Neural crest cell (in vitro differentiated cells): ENCODE results near the gene ZBTB26. TPM values are rescaled to one million over a fixed set of nuclear protein-coding genes. Genes with fewer than 3 reads are reported as not detected.

ENCODE experiments used
- DNase-seq: peaks from one replicate; pipeline ENCODE4 v3.0.0; 2021; ENCODE audit warnings: low read depth, mixed read lengths, low spot score
- H3K27ac Mint-ChIP-seq: one replicate; pipeline ENCODE4 v1.8.0; 2021; ENCODE audit warnings: mild to moderate bottlenecking, mixed read lengths; ENCODE audit not compliant: unreplicated experiment
- H3K27me3 Mint-ChIP-seq: 2 replicates; pipeline ENCODE4 v1.8.0; 2021; ENCODE audit warnings: low read depth, mild to moderate bottlenecking, mixed read lengths
- H3K36me3 Mint-ChIP-seq: 2 replicates; pipeline ENCODE4 v1.8.0; 2021; ENCODE audit warnings: low read depth, mild to moderate bottlenecking, mixed read lengths
- H3K4me1 Mint-ChIP-seq: 2 replicates; pipeline ENCODE4 v1.8.0; 2021; ENCODE audit warnings: mixed read lengths
- H3K4me3 Mint-ChIP-seq: one replicate; pipeline ENCODE4 v1.8.0; 2021; ENCODE audit warnings: mild to moderate bottlenecking, mixed read lengths
- H3K9me3 Mint-ChIP-seq: 2 replicates; pipeline ENCODE4 v1.8.0; 2021; ENCODE audit warnings: mixed read lengths
- long read RNA-seq: library from polyadenylated mRNA; unstranded; transcript quantifications from one replicate; pipeline ENCODE4 v2.0.0, GENCODE V29; 2020
- total RNA-seq: library from RNA; stranded (reverse); gene quantifications from 2 replicates; pipeline ENCODE4 v1.2.1, GENCODE V29; 2021
- TF ChIP-seq, protein P1 (sequence below): fragments of 200-600 bp; sonication (generic); conservative IDR thresholded peaks from 2 replicates; pipeline ENCODE4 v1.5.0; 2021; ENCODE audit warnings: antibody characterized with exemption, mild to moderate bottlenecking

The ZBTB26 gene, protein sequence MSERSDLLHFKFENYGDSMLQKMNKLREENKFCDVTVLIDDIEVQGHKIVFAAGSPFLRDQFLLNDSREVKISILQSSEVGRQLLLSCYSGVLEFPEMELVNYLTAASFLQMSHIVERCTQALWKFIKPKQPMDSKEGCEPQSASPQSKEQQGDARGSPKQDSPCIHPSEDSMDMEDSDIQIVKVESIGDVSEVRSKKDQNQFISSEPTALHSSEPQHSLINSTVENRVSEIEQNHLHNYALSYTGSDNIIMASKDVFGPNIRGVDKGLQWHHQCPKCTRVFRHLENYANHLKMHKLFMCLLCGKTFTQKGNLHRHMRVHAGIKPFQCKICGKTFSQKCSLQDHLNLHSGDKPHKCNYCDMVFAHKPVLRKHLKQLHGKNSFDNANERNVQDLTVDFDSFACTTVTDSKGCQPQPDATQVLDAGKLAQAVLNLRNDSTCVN
- 13.2 and 13.5 TPM in 2 replicates for total RNA-seq
- long read RNA-seq, full-length matches to known transcripts = 1 of 10 reads
- long read RNA-seq, partial matches to known transcripts = 0 of 10 reads
- long read RNA-seq, other reads (novel, unspliced or antisense) = 9 of 10 reads

DNA sequence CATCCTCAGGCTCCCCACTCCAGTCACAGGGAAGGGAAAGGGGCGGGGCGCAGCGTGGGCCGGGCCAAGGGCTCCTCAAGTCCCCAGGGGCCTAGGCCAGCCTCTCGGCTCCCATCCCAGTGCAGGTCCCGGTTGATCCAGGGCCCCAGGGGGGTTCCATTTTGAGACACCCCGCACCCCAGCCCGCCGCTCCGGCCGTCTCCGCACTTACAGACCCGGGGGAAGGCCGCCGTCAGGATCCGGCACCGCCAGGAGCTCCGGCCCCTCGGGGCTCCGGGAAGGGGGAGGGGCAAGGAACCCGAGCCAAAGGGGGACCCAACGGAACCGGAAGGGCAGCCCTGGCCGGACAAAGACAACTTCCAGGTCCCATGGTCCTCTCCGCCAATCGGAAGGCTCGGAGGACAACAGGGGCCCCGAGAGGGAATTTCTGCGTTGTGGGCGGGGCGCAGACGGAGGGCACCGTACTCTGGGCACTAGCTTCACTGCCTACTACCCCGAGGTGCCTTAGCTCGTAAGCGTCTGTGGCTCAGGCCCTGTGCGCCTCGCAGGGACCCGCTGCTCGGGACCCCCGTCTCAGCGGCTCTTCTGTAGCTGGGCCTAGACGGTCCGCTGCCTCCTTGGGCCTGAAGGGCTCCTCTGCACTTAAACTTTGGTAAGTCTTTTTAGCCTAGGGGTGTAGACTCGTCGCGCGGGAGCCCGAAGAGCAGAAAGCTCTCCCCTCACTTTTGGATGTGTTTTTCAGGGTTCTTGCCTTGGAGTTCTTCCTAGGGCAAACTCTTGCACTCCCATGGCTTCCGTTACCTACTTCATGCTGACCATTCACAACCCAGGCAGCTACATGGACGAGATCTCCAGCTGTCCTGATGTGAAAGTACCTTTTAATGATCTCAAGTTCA, at the start of gene ZBTB26:
Gene ZBTB26 (minus strand): TSS at position 287 of the 896 bp plus-strand sequence. CDS start 11,578 bp downstream, outside the sequence.
- peak; percentile 84 for DNase-seq
- H3K9me3 Mint-ChIP-seq = no peaks in the 10 kb centered on the region
- no peaks in the 10 kb centered on the region for H3K27me3 Mint-ChIP-seq
- no peak within 1 kb of the TSS for H3K4me3 Mint-ChIP-seq
- peaks cover 21% of the 10 kb centered on the region for H3K4me1 Mint-ChIP-seq
- peak within 1 kb of the TSS; percentile 97 for H3K27ac Mint-ChIP-seq
- TF ChIP-seq, protein P1, sequence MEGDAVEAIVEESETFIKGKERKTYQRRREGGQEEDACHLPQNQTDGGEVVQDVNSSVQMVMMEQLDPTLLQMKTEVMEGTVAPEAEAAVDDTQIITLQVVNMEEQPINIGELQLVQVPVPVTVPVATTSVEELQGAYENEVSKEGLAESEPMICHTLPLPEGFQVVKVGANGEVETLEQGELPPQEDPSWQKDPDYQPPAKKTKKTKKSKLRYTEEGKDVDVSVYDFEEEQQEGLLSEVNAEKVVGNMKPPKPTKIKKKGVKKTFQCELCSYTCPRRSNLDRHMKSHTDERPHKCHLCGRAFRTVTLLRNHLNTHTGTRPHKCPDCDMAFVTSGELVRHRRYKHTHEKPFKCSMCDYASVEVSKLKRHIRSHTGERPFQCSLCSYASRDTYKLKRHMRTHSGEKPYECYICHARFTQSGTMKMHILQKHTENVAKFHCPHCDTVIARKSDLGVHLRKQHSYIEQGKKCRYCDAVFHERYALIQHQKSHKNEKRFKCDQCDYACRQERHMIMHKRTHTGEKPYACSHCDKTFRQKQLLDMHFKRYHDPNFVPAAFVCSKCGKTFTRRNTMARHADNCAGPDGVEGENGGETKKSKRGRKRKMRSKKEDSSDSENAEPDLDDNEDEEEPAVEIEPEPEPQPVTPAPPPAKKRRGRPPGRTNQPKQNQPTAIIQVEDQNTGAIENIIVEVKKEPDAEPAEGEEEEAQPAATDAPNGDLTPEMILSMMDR = no peak
- H3K36me3 Mint-ChIP-seq = peaks cover 3% of the 10 kb centered on the region

DNA sequence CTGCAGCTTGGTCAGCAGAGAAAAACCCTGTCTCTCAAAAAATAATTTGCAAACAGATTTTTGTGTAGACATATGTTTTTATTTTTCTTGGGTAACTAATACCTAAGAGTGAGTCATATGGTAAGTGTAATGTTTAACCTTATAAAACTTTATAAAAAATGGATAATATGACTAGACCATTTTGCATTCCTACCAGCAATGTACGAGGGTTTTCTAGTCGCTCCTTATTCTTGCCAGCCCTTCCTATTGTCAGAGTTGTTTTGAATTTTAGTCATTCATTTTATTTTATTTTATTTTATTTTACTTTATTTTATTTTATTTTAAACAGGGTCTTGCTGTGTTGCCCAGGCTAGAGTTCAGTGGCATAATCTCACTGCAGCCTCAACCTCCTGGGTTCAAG, 47.3 kb upstream of the ZBTB26 start:
- Mint-ChIP-seq H3K9me3 (no peaks in the 10 kb centered on the region), H3K4me3 (no peak overlapping the region), H3K27me3 (no peaks in the 10 kb centered on the region), H3K4me1 (no peaks in the 10 kb centered on the region), H3K36me3 (peaks cover 6% of the 10 kb centered on the region), H3K27ac (no peak overlapping the region)
- DNase-seq = no peak
- TF ChIP-seq, protein P1 = no peak

DNA sequence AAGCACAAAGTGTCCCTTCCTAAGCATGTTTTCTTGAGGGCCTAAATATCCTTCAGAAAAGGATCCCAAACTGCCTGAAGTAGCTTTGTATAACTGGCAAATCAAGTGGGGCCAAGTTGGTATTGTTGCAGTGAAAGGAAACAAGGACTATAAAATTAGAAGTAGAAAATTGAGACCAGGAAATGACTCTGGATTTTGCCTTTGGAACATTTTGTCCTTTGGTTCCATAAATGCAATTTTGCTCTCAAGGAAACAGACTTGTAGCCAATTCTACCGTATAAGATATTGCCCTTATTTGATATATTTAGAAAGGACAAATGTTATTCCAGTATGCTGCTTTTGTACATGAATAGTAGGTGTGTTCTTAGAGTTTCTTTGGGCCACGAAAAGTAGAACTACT, 43.9 kb upstream of the ZBTB26 start:
- TF ChIP-seq, protein P1 = no peak
- DNase-seq = no peak
- H3K27me3 Mint-ChIP-seq = no peaks in the 10 kb centered on the region
- H3K4me3 Mint-ChIP-seq = no peak overlapping the region
- no peaks in the 10 kb centered on the region for H3K4me1 Mint-ChIP-seq
- peaks cover 23% of the 10 kb centered on the region for H3K36me3 Mint-ChIP-seq
- no peaks in the 10 kb centered on the region for H3K9me3 Mint-ChIP-seq
- no peak overlapping the region for H3K27ac Mint-ChIP-seq

DNA sequence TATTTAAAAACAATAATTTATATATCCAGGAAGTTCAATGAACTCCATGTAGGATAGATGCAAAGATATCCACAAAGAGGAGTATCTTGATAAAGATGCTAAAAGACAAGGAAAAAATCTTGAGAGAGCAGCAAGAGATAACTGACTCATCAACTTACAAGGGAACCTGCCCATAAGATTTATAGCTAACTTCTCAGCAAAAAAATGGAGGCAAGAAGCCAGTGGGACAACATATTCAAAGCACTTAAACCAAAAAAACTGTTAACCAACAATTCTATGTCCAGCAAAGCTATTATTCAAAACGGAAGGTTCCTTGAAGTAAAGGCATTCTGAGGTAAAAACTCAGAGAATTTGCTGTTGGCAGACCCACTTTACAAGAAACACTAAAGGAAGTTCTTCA, 29.8 kb upstream of the ZBTB26 start:
- no peak for DNase-seq
- TF ChIP-seq, protein P1 = no peak
- no peak overlapping the region for H3K4me3 Mint-ChIP-seq
- H3K9me3 Mint-ChIP-seq = no peaks in the 10 kb centered on the region
- peaks cover 13% of the 10 kb centered on the region for H3K36me3 Mint-ChIP-seq
- H3K4me1 Mint-ChIP-seq = peaks cover 20% of the 10 kb centered on the region
- no peaks in the 10 kb centered on the region for H3K27me3 Mint-ChIP-seq
- no peak overlapping the region for H3K27ac Mint-ChIP-seq

DNA sequence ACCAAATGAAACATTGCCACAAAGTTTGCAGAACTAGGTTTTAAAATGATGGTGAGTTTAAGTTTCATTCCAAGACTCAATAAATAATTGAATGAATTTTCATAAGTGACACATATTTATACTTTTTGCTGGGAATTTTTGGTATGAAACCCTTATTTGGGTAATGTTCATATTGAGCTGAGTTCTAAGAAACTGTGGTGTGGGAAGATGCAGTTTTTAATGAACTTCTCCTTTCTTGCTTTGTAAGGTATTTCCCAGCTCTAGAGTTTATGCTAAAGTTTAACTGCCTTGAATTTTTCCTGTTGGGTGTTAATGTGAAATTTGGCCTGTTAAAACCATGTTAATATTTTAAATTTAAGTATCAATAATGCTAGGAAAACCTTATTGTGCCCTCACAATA, 24.6 kb upstream of the ZBTB26 start:
- H3K36me3 Mint-ChIP-seq = peaks cover 9% of the 10 kb centered on the region
- peaks cover 33% of the 10 kb centered on the region for H3K4me1 Mint-ChIP-seq
- no peak overlapping the region for H3K4me3 Mint-ChIP-seq
- no peaks in the 10 kb centered on the region for H3K9me3 Mint-ChIP-seq
- TF ChIP-seq, protein P1 = no peak
- H3K27me3 Mint-ChIP-seq = no peaks in the 10 kb centered on the region
- H3K27ac Mint-ChIP-seq = no peak overlapping the region
- no peak for DNase-seq
